NK-92 treated with Interleukin-12 subunit alpha and Interleukin-12 subunit beta, amount 100 ng/mL, for 24 hours (cell line): ENCODE measurements around the gene CXCL8.
A peak's percentile ranks its signal among the peaks of the same experiment; 100 is the strongest.
"Not testable (repeated sequence)": the region's sequence is repeated elsewhere in the genome, so short reads cannot be mapped to it uniquely, and the experiment has no call there.

Experiments used
- DNase-seq: peaks from one replicate; lab custom pipeline; 2025; lab: John Stamatoyannopoulos, UW

The CXCL8 gene

DNA sequence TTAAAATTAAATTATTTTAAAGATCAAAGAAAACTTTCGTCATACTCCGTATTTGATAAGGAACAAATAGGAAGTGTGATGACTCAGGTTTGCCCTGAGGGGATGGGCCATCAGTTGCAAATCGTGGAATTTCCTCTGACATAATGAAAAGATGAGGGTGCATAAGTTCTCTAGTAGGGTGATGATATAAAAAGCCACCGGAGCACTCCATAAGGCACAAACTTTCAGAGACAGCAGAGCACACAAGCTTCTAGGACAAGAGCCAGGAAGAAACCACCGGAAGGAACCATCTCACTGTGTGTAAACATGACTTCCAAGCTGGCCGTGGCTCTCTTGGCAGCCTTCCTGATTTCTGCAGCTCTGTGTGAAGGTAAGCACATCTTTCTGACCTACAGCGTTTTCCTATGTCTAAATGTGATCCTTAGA is at the start of gene CXCL8:
Gene CXCL8, plus strand, starts transcription at position 217 of the 426 bp plus-strand sequence. Its CDS starts 90 bp downstream, at position 307.
- DNase-seq: no peak

GRCh38 chr4:73691201-73691600 is 49.2 kb upstream of the CXCL8 start:
- not testable (repeated sequence) for DNase-seq

DNA sequence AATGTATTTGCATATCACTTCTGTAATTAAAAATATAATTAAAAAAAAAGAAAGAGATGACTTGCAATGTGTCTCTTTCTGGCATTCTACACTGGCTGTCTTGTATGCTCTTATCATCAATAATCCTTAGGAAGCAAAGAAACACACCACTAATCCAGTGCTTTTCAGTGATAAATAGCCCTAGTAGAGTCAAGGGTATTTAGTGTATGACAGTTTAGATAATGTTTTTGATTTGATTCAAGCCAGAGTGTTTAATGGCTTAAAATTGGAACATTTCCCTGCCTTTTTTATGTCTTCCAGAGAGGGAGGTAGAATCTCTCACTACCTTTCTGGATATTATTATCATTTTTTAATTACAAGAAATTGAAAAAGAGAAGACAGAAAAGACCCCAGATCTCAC is 48.6 kb upstream of the CXCL8 start:
- DNase-seq: no peak

- DNase-seq: no peak
These were observed 48.1 kb upstream of the CXCL8 start for GRCh38 chr4:73692254-73692653.

DNA sequence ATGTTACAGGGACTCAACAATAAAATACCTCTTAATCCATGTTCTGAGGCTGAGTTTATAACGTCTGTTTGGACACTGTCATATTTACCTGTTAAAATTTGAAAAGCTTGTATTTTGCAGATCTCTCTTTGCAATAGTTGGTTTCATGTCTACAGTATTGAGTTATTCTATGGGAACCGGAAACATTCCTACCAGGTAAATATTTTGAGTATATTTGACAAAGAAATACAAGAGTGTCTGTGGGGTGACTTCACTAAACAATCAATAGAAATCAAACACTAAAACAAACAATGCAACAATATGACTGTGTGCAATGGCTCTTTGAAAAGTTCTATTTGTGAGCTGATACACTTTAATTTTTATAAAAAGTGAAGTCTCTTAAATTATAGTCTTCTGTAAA is 47.7 kb upstream of the CXCL8 start:
- DNase-seq: no peak

- no peak for DNase-seq
These were observed 46.6 kb upstream of the CXCL8 start for GRCh38 chr4:73693811-73694210.

DNA sequence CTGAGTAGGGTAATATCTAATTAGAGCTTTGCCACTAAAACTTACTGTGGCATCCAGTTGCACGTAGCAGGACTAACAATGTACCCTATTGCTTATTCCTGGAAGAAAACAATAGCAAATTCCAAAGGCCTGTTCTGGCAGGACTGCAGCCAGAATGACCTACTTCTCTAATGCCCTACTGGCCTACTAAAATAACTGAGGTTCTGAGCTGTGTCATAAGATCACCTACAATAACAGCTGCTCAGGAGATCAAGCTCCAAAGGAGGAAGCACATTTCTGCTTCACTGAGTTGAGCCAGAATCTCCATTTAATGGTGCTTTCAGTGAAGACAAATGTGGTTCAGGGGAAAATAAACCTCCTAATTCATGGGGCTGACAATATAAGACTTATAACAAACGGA is 42.2 kb upstream of the CXCL8 start:
- no peak for DNase-seq

- no peak for DNase-seq
These were observed 39.3 kb upstream of the CXCL8 start for GRCh38 chr4:73701116-73701515.

DNA sequence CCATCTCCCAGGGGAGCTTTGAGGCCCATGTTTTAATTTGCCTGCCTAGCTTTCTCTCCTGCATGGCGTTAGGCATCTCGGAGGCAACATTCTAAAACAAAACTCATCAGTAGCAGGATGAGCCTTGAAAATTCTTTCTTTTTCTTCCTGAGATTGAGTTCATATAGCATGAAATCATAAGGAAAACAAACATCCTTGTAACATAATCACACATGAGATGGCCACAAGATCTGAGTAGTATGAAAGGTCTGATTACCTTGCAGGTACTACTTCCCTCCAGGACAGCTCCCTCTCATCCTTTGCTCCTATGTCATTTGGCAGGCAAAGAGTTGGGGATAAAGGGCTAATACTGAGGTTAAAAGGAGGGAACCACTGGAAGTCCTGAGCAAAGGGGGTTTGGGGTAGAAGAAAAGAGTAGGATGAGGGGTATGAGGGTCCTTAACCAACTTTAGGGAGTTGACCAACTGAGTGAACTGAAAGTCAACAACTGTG is 37.5 kb upstream of the CXCL8 start:
- no peak for DNase-seq

DNA sequence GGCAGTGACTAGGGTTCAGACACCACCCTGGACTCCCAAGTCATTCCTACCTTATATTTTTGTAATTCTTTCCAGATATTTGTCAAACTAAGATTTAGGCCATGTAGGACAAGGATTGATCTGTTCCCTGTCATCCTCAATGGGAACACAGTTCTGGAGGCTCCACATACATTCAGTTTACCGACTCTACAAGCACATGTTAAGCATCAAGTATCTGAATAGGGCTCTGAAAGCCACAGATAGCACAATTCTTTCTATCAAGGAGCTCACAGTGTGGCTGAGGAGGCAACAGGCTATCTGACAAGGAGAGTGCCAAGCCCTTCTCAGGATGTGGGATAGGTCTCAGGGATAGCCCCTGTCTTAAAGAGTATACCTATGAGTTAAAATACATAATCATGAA is 37.0 kb upstream of the CXCL8 start:
- DNase-seq: no peak

- DNase-seq: peak; percentile 51
These were observed 35.9 kb upstream of the CXCL8 start for GRCh38 chr4:73704314-73705055.

DNA sequence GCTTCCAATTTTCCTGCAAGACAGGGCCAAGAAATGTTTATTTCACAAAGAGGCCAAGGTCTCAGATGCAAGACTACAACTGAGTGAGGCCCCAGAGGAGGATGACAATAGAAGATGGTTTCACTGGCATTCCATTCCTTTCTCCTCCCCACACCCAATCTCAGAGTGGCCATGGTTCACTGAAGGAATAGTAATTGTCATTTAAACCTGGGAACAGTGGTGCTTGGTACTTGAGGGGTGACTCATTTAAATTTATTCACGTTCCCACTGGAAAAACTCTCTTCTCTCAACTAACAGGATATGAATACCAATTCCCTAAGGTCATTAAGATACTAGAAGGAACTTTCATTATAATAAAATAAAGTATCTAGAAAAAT is 35.3 kb upstream of the CXCL8 start:
- DNase-seq: no peak

DNA sequence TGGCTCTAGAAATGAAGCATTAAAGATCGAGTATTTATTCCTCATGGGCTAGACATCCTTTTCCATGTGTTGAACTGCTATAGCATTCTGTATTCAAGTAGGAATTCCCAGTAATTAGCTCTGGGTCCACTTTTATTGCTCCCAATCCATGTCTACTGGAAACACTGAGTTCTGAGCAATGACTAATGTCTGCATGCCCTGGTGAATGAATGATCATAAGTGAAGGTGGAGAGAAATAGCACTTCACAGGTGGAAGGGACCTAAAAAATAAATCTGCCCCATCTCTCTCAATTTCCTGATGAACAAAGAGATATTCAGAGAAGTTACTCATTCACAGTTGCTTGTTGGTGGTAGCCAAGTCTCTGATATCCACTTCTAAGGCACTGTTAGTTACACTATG is 34.6 kb upstream of the CXCL8 start:
- DNase-seq: no peak

DNA sequence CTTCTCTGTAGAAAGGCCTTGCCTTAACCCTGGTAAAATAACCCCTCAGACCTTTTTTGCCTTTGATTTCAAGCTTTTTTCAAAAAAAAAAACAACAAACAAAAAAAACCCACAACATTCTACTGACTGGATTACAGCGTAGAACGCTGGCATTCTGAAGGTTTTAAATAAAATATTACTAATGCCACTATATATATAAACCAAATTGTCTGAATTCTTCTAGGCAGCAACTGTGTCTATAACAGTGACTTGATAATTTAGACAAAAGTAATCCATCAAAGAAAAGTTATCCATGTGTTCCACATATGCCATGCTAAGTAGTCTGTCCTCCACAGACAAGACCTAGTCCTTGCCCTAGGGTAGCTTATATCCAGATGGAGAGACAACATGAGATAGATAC is 33.6 kb upstream of the CXCL8 start:
- DNase-seq: no peak

GRCh38 chr4:73707269-73707875 is 33.0 kb upstream of the CXCL8 start:
- peak; percentile 4 for DNase-seq

DNA sequence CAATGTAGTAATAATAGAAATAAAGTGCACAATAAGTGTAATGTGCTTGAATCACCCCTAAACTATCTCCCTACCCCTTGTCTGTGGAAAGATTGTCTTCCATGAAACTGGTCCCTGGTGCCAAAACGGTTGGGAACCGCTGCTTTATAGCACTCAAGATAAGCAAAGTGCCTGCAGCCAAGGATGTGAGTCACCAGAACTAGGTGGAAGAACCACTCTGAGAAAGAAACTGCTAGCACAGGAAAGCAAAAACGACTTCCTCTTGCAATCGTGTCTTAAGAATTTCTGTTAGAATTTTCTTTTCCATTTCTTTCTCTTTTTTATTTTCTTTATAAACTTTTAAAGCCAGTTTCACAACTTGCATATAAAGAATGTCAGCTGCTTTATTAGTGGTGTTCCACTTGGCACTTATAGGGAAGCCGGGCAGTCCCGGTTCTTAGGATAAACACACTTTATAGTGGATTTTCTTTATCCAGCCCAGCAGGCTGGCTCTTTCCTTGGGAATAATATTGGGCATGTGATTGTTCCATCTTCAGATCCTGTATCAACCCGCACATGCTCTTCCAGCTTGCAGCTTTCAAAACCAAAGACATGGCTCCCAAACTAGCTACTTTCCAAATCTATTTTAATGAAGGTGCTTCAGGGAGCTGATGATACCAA is 32.3 kb upstream of the CXCL8 start:
- DNase-seq: peak; percentile 42

GRCh38 chr4:73709451-73710033 is 30.8 kb upstream of the CXCL8 start:
- no peak for DNase-seq

DNA sequence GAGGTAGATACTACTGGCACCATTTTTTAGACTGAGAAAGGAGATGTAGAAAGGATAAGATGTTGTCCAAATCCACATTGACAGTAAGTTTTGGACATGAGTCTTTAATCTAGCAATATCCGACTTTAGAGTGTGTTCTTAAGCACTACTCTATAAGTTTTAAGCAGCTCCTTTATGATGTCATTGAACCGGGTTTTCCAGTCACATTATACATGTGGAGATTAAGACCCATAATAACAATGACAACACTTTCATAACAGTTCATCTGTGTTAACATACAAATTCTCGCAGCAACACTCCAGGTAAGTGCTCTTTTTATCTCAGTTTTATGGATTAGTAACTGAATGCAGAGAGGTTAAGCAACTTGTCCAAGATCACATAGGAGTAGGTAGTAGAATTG is 30.3 kb upstream of the CXCL8 start:
- DNase-seq: no peak

DNA sequence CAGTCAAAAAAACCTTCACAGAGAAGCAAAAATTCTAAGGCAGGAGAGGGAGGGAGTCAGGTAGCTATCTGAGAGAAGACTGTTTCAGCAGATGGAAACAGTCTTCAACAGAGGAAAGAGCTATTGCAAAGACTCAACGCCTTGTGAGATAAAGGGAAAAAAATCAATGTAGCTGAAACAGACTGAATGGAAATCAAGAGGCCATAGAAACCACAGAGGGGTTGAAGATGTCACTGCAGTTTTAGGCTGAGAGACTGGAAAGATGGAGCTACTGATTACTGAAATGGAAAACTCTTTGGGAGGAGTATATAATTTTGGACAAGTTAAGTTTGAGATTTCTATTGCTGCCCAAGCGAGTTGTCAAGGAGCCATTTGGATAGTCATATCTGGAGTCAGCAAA is 28.4 kb upstream of the CXCL8 start:
- no peak for DNase-seq

GRCh38 chr4:73713650-73714049 is 26.7 kb upstream of the CXCL8 start:
- no peak for DNase-seq

GRCh38 chr4:73714647-73715046 is 25.7 kb upstream of the CXCL8 start:
- DNase-seq: no peak

- no peak for DNase-seq
These were observed 24.7 kb upstream of the CXCL8 start for GRCh38 chr4:73715659-73716058.
